NCI-H748 (cell line): ENCODE measurements around the gene ADAM12.
"Not testable (repeated sequence)": the region's sequence is repeated elsewhere in the genome, so short reads cannot be mapped to it uniquely, and the experiment has no call there.

ENCODE experiments used
- DNase-seq: peaks from one replicate; lab custom pipeline; 2025; ENCODE audit not compliant: unreplicated experiment; lab: John Stamatoyannopoulos, UW

ADAM12 gene

DNA sequence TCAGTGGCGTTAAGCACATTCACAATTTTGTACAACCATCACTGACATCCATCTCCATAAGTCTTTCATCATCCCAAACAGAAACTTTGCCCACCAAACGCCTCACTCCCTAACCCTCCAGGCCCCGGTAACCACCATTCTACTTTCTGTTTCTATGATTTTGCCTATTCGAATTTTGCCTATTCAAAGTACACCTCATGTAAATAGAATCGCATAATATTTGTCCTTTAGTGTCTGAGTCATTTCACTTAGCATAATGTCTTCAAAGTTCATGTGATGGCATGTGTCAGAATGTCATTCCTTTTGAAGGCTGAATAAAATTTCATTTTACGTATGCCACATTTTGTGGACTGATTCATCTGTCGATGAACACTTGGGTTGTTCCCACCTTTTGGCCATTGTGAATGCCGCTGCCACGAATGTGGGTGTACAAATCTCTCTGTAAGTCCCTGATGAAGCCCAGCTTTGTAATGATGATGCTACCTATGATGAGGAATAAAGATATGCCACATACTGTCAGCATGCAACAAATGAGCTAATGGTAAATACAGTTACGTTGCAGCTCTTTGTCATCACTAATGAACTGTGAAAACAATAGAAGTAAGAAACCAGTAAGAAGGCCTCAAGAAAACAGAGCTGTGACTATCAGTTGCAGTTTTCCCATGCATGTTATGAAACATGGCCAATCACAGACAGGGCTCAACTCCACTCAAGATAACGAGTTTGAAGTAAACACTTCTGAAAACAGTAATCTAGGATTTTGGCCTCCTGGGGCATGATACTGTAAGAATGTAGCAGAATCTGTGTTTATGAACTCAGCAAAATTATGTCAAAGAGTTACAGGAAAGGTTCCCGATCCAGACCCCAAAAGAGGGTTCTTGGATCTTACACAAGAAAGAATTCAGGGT lies 120.0 kb downstream of the ADAM12 start:
- no peak for DNase-seq

DNA sequence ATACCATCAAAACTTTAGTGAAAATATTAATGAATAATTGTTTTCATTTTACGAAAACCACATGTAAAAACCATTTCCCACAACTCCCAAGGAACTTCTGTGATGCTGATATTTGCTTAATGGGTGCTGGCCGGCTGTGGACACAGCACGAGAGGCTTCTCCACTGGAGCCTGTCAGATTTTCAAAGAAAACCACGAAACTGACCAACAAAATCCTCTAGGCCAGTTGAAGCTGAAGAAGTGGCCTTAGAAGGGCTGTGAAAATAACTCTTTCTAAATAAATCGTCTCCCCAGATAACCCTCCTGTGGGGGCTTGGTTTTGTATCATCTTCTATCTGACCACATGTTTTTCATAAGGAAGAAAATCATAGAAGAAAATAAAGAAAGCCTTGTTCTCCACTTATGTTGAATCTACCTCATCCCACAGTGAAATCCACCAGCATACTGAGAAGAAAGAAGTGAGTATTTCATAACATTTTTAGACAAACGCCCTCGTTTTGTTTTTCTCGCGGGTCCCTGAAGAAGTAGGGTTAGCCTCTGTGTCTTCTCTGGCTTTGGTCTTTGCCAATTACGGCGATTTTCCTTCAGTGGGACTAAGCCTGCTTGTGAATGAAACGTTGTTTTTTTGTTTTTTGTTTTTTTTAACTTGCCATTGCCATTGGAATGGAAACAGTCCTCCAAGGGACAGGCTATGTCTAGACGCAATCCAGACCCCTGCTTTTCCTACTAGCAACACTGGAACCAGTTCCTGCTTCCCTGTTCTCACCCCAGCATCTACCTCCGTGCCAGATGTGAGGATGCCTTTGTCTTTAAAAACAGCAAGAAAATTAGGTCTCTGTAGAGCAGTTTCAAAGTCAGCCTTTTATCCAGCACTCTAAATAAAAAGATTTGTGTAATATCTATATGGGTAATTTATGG lies 123.9 kb downstream of the ADAM12 start:
- DNase-seq: no peak

DNA sequence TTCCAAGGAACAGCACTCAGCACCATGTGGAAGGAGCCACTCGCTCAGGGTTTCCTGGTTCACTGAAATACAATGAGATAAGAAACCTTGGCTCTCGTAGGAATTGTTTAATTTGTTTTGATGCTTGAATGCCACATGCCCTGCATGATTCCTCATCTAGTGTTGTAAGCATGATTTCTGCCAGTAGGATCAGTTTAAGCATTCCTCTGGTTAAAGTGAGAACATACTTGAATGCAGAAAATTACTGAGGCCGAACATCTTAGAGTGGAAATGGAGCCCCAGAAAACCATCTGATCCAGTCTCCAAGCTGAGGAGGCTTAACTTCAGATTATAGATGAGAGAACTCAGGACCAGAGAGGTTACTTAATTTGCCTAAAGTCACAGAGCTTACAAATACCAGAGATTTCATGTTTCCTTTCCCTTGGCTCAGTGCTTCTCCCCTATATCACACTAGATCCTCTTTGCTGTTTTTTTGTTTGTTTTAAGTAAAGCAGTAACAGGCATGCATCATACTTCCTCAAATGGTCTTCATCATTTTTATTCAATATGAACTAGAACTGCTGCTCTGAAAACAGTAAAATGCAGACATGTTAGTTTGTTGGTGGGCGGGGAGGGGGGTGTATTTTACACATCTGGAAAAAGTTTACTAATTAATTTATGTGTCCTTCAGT lies 125.1 kb downstream of the ADAM12 start:
- DNase-seq: no peak

GRCh38 chr10:126262233-126262838 lies 125.9 kb downstream of the ADAM12 start:
- DNase-seq: no peak

DNA sequence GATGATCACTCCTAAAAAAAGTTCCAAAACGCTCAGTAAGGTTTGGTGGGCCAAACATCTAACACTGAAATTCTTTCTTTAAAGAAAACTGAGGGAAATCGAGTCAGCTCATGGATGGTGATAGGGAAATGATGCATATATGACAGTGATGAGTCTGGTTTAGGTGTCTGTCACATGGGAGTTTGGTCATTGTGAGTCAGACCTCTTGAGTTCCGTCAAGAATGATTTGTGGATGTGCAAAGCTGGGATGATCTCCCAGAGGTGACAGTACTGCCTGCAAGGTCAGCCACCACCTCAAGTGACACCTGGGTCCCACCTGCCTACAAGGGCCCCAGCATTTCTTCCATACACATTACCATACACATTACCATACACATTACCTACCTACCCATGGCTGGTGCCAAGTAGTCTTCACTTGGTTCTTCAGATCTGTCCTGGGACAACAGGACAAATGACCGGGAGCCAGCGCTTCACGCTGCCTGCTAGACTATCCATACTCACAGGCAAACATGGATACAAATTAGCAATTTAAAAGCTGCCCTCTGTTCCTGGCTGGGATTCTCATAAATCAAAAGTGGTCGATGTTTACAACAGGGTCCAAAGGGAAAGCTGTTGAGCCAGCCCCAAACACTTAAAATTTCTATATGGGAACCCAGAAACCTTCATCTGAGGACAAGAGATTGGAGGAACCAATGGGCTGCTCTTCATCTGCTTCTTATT lies 128.4 kb downstream of the ADAM12 start:
- no peak for DNase-seq

- peak; percentile 47 for DNase-seq
These were observed 131.4 kb downstream of the ADAM12 start for GRCh38 chr10:126256864-126257263.

- DNase-seq: no peak
These were observed 133.0 kb downstream of the ADAM12 start for GRCh38 chr10:126255313-126255712.

DNA sequence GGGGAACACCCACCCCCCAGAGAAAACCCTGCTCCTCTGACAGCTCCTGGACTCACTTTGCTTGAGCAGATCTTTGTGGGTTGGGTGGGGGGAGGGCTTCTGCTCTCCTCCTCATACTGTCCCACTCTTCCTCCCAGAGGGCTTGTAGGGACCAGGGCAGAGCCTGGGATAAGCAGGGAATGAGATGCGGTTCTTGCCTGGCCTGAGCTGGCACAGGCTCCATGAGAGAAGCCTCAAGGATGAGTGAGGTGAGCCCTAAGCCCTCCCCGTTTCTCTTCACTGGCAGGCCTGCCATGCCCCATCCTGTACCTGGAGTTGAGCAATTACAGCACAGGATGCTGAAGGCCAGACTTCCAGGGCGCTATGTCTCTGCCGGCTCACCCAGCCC lies 134.7 kb downstream of the ADAM12 start:
- DNase-seq: no peak

- no peak for DNase-seq
These were observed 135.2 kb downstream of the ADAM12 start for GRCh38 chr10:126252884-126253610.

GRCh38 chr10:126251778-126252407 lies 136.4 kb downstream of the ADAM12 start:
- DNase-seq: no peak

- no peak for DNase-seq
These were observed 137.6 kb downstream of the ADAM12 start for GRCh38 chr10:126250527-126251310.

DNA sequence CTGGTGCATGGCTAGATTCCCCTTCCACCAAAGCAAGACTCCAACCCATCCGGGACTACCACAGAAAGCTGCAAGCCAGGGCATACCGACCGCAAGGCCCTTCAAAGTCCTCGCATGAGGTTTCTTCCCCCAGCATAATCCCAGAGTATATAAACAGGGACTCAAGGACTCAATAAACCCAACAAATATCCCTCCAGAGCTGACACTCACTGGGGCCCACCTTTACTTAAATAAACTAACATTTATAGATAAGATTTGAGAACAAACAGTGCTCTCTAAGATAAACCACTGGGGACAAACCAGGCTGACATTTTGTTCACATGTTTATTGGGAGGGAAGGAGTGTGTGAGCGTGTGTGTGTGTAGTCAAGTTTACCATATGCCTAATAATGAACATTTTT lies 138.2 kb downstream of the ADAM12 start:
- no peak for DNase-seq

DNA sequence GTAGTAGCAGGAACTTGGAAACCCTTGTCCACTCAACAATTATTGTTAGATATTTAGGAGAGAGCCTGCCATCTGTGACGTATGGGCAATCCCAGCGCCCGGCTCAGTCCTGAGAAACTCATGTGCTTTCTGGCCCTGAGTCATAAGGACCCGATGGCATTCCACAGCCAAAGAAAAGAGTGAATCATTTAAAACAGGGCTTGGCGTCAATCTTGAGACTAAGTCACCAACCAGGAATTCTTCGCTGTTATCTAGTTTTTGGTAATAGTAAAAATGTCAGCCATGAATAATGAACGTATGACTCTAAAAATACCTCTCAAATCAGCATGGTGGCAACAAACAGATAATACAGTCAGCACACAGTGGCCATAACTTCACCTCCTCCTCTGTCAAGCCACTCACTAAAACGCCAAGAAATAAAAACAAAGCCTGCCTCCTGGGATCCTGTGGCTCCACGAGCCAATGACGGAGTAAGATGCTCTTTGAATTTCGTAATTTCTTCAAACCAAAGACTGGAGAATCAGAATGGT lies 140.8 kb downstream of the ADAM12 start:
- DNase-seq: no peak

DNA sequence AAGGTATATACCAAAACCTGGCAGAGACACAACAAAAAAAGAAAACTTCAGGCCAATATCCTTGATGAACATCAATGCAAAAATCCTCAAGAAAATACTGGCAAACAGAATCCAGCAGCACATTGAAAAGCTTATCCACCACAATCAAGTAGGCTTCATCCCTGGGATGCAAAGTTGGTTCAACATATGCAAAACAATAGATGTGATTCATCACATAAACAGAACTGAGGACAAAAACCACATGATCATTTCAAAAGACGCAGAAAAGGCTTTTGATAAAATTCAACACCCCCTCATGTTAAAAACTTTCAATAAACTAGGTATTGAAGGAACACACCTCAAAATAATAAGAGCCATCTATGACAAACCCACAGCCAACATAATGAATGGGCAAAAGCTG lies 141.9 kb downstream of the ADAM12 start:
- DNase-seq: not testable (repeated sequence)

DNA sequence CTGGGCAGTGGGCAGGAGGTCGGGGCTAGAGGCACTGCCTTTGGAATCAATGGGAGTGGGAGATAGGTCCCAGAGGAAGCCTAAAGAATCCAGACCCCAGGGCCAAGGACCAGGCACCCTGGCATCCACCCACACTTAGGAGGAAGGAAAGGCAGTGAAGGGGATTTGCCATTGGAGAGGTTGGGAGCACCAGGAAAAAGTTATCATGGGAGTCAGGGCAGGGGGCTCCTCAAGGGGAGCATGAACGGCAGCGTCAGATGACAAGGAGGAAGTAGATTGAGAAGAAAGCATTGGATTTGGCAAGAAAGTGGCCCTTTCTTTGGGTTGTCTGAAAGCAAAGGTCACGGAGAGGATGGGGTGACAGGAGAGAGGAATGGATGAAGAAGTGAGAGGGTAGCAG lies 142.8 kb downstream of the ADAM12 start:
- DNase-seq: no peak

DNA sequence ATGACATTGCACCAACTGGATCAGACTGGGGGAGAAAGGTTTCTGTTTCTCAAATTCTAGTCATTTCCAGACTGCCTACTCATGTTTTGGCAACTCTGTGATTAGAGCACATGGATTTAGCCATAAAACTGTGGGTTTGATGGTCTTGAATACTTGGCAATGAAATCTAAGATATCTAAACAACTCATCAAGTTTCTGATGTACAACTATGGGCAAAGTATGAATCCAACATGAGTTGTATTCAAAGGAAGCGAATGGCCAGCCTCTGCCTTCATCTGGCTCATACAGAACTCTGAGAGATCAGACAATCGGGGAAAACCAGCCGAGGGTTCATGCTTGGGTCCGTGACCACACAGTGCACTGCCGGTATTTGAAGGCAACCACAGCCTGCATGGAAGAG lies 144.3 kb downstream of the ADAM12 start:
- no peak for DNase-seq

DNA sequence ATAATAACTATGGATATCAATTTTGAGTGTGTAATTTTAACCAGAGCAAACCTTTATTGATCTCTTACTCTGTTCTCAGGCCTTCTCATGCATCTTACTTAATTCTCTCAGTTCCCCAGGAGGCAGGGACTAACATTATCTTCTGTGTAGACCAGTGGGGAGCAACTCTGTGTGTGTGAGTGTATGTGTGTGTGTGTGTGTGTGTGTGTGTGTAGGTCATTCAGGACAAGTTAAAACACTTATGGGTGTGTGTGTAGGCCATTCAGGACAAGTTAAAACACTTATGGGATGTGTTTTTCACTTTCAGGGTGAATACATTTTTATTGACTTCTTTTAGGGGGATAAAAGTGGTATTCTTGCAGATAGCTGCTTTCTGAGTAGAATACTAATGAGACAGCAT lies 145.0 kb downstream of the ADAM12 start:
- DNase-seq: no peak
